Measurements from ENCODE around the gene GNA12.

The GNA12 gene

DNA sequence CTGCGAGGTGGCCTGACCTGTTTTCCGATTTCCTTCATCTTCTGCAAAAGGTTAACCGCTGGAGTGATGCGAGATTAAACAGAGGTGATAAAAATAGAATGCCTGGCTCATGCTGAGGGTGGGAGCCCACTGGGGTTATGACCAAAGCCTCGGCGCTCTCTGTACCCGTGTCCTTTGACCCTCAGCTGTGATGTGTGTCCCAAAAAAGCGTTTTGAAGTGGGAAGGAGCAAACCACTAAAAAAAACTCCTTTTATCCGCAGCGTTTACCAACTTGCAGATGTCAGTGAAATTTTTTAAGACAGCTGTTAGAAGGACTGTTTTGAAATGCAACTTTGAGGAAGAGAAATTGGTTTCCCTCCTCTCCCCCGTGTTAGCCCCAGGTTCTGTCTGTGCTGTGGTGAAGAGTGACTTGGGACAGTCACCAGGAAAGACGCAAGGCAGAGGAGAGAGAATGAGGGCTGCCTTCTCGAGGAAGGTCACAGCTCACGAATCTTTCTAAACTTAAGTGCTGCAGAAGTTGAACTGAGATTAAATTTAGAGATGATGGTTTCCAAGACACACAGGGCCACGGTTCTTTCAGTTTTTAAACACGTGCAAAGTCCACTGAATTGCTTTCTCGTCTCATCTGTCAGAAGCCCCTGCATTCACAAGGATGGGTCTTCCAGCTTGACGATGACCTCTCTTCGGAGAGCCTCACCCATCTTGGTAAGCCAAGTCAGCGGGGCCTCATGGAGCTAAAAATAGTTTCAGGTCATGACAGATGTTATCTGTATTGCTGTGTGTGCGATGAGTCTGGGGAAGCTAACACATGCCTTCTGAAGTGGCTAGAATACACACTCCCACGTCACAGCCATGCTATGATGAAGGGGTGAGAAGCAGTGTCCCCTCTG lies 128.5 kb downstream of the GNA12 start:
- no peaks in the 10 kb centered on the region for H3K36me3 ChIP-seq (ENCODE audit: control insufficient read depth, insufficient read depth, low read length)
- 91 to 92% methylated on average over 22 of the region's 22 CpGs for WGBS, 2 experiments
- H3K4me3 ChIP-seq (ENCODE audit: insufficient read depth, low read depth, low read length) = no peak overlapping the region
- no peak overlapping the region for H3K27ac ChIP-seq (ENCODE audit: insufficient read depth, low read depth, low read length, poor library complexity, severe bottlenecking)
- H3K9me3 ChIP-seq (ENCODE audit: control insufficient read depth, low read length) = no peaks in the 10 kb centered on the region
- H3K27me3 ChIP-seq (ENCODE audit: control insufficient read depth, insufficient read depth, low read length, poor library complexity, severe bottlenecking) = no peaks in the 10 kb centered on the region
- peaks cover 4% of the 10 kb centered on the region for H3K4me1 ChIP-seq (ENCODE audit: control insufficient read depth, insufficient read depth, low read length)

DNA sequence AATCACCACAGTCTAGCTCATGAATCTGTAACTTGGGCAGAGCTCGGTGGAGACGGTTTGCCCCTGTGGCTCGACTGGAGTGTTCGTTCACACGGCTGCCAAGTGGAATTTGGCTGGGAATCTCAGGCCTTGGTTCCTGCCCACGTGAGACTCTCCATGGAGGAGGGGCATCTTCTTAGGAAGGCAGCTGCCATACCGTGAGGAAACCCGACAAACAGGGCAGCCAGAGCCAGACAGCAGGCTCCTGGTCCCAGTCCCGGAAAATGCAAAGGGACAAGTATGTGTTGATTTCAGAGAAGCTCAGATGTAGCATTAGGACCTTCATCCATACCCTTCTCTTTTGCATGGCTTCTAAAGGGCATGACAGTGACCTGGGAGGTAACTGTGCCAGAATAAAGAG lies 129.5 kb downstream of the GNA12 start:
- peaks cover 4% of the 10 kb centered on the region for H3K4me1 ChIP-seq (ENCODE audit: control insufficient read depth, insufficient read depth, low read length)
- no peak overlapping the region for H3K4me3 ChIP-seq (ENCODE audit: insufficient read depth, low read depth, low read length)
- no peaks in the 10 kb centered on the region for H3K9me3 ChIP-seq (ENCODE audit: control insufficient read depth, low read length)
- no peaks in the 10 kb centered on the region for H3K27me3 ChIP-seq (ENCODE audit: control insufficient read depth, insufficient read depth, low read length, poor library complexity, severe bottlenecking)
- H3K27ac ChIP-seq (ENCODE audit: insufficient read depth, low read depth, low read length, poor library complexity, severe bottlenecking) = no peak overlapping the region
- WGBS, 2 experiments = 92 to 94% methylated on average over 9 of the region's 9 CpGs
- H3K36me3 ChIP-seq (ENCODE audit: control insufficient read depth, insufficient read depth, low read length) = no peaks in the 10 kb centered on the region

DNA sequence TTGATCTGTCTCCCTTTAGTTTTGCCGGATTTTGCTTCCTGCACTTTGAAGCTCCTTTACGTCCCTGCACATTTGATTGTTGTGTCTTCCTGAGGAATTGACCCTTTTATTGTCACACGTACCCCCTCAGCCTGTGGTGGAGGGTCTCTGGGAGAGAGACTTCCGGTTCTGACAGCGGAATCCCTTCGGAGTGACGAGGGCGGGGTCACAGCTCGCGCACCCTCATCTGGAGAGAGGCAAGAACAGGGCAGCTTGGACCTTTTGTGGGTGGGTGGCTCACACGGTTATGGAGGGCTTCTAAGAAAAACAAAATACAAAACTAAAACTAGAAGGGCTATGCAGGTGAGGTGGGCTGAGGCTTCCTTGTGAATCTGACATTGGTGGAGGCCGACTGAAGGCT lies 130.1 kb downstream of the GNA12 start:
- Histone ChIP-seq H3K27me3 (ENCODE audit: control insufficient read depth, insufficient read depth, low read length, poor library complexity, severe bottlenecking) (no peaks in the 10 kb centered on the region), H3K36me3 (ENCODE audit: control insufficient read depth, insufficient read depth, low read length) (no peaks in the 10 kb centered on the region), H3K27ac (ENCODE audit: insufficient read depth, low read depth, low read length, poor library complexity, severe bottlenecking) (no peak overlapping the region), H3K4me1 (ENCODE audit: control insufficient read depth, insufficient read depth, low read length) (peaks cover 4% of the 10 kb centered on the region), H3K9me3 (ENCODE audit: control insufficient read depth, low read length) (no peaks in the 10 kb centered on the region), H3K4me3 (ENCODE audit: insufficient read depth, low read depth, low read length) (no peak overlapping the region)
- WGBS, 2 experiments = 93 to 94% methylated on average over 12 of the region's 12 CpGs

DNA sequence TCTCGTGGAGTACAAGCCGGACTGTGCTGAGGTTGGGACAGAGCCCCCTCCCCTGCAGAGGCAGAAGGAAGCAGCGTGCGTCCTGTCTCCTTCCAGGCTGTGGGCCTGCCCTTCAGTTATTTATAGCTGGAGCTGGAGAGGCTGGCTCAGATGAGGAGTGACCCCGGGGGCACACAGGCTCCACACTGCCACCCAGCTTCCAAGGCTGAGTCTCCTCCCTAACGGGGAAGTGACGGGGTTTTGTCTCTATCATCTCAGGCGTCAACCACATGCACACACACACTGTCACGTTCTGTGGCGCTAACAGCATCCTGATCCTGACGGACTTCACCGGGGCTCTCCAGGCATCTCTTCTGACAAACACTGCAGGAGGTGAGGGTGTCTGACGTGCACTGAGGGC lies 130.7 kb downstream of the GNA12 start:
- H3K36me3 ChIP-seq (ENCODE audit: control insufficient read depth, insufficient read depth, low read length) = no peaks in the 10 kb centered on the region
- H3K4me1 ChIP-seq (ENCODE audit: control insufficient read depth, insufficient read depth, low read length) = peaks cover 4% of the 10 kb centered on the region
- H3K9me3 ChIP-seq (ENCODE audit: control insufficient read depth, low read length) = no peaks in the 10 kb centered on the region
- H3K27ac ChIP-seq (ENCODE audit: insufficient read depth, low read depth, low read length, poor library complexity, severe bottlenecking) = no peak overlapping the region
- H3K4me3 ChIP-seq (ENCODE audit: insufficient read depth, low read depth, low read length) = no peak overlapping the region
- no peaks in the 10 kb centered on the region for H3K27me3 ChIP-seq (ENCODE audit: control insufficient read depth, insufficient read depth, low read length, poor library complexity, severe bottlenecking)
- 79 to 81% methylated on average over 13 of the region's 13 CpGs for WGBS, 2 experiments

DNA sequence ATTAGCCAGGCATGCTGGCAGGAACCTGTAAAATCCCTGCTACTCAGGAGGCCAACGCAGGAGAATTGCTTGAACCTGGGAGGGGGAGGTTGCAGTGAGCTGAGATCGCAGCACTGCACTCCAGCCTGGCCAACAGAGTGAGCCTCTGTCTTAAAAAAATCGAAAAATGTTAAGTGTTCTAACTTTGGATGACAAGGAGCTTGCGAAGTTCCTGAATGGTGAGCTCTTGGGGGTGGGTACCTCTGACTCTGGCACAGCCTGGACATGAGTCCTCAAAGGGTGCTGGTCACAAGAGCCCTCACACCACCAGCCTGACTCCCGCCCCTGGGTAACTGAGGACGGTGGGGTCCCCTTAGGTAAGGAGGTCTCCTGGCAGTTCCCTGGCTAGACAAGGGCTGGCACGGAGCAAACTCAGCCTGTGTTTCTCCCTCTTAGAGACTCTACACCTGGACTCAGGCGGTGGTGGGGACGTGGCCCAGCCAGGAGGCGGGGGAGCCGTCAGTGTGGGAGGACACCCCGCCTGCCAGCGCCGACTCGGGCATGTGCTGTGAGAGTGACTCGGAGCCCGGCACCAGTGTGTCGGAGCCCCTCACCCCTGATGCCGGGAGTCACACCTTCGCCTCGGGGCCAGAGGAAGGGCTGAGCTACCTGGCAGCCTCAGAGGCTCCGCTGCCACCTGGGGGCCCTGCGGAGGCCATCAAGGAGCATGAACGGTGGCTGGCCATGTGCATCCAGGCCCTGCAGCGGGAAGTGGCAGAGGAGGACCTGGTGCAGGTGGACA lies 132.0 kb downstream of the GNA12 start:
- peaks cover 10% of the 10 kb centered on the region for H3K4me1 ChIP-seq (ENCODE audit: control insufficient read depth, insufficient read depth, low read length)
- no peak overlapping the region for H3K27ac ChIP-seq (ENCODE audit: insufficient read depth, low read depth, low read length, poor library complexity, severe bottlenecking)
- no peaks in the 10 kb centered on the region for H3K9me3 ChIP-seq (ENCODE audit: control insufficient read depth, low read length)
- no peaks in the 10 kb centered on the region for H3K36me3 ChIP-seq (ENCODE audit: control insufficient read depth, insufficient read depth, low read length)
- no peaks in the 10 kb centered on the region for H3K27me3 ChIP-seq (ENCODE audit: control insufficient read depth, insufficient read depth, low read length, poor library complexity, severe bottlenecking)
- WGBS, 2 experiments = 93 to 95% methylated on average over 25 of the region's 25 CpGs
- H3K4me3 ChIP-seq (ENCODE audit: insufficient read depth, low read depth, low read length) = no peak overlapping the region

DNA sequence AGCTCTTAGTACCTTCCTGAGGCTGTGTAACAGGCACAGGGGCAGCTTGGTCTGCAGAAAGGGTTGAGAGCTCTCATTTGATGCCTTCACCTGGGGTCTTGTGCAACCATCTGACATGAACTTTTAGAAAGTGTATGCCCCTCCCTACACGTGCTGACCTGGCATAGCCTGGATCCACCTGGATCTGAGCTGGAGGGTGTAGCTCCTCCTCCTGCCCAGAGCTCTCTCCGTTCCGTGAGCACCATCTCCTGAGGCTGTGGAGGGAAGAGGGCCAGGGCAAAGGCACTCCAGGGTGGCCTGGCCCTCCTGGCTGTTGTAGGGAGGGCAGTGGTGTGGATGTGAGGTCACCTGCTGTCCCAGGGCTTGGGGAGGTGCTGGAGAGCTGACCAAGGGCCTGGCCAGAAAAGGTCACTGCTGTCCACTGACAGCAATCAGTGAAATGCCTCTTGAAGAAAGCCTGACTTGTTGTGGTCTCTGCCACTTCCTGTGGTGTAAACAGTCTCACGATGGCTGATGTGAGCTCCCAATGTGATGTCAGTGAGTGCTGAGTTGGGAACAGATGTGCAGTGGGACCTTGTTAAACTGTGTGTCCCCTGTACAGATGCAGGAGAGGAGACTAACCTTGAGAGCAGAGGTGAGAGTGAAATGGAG lies 133.1 kb downstream of the GNA12 start:
- H3K4me3 ChIP-seq (ENCODE audit: insufficient read depth, low read depth, low read length) = no peak overlapping the region
- H3K36me3 ChIP-seq (ENCODE audit: control insufficient read depth, insufficient read depth, low read length) = no peaks in the 10 kb centered on the region
- H3K27ac ChIP-seq (ENCODE audit: insufficient read depth, low read depth, low read length, poor library complexity, severe bottlenecking) = no peak overlapping the region
- peaks cover 17% of the 10 kb centered on the region for H3K4me1 ChIP-seq (ENCODE audit: control insufficient read depth, insufficient read depth, low read length)
- H3K27me3 ChIP-seq (ENCODE audit: control insufficient read depth, insufficient read depth, low read length, poor library complexity, severe bottlenecking) = no peaks in the 10 kb centered on the region
- H3K9me3 ChIP-seq (ENCODE audit: control insufficient read depth, low read length) = no peaks in the 10 kb centered on the region
- WGBS, 2 experiments = 69% methylated on average over 4 of the region's 4 CpGs

DNA sequence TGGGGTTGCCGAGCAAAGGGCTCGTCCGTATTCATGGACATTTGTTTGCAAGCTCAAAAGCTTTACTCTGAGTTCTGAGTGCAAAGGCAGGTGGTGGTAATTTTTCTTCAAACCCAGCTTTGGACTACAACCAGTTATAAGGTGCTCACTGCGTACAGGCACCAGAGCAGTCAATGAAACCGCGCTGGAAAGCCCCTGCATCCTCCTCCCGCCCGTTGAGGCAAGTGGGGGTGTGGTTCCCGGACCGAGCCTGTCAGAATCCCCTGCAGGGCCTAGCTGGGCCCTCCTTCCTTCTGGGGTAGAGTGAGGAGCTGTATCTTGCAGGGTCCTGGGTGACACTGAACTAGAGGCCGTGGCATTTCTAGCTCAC lies 133.8 kb downstream of the GNA12 start:
- H3K27me3 ChIP-seq (ENCODE audit: control insufficient read depth, insufficient read depth, low read length, poor library complexity, severe bottlenecking) = no peaks in the 10 kb centered on the region
- H3K4me3 ChIP-seq (ENCODE audit: insufficient read depth, low read depth, low read length) = no peak overlapping the region
- H3K4me1 ChIP-seq (ENCODE audit: control insufficient read depth, insufficient read depth, low read length) = peaks cover 17% of the 10 kb centered on the region
- H3K9me3 ChIP-seq (ENCODE audit: control insufficient read depth, low read length) = no peaks in the 10 kb centered on the region
- no peaks in the 10 kb centered on the region for H3K36me3 ChIP-seq (ENCODE audit: control insufficient read depth, insufficient read depth, low read length)
- WGBS, 2 experiments = 82 to 85% methylated on average over 11 of the region's 11 CpGs
- H3K27ac ChIP-seq (ENCODE audit: insufficient read depth, low read depth, low read length, poor library complexity, severe bottlenecking) = no peak overlapping the region

DNA sequence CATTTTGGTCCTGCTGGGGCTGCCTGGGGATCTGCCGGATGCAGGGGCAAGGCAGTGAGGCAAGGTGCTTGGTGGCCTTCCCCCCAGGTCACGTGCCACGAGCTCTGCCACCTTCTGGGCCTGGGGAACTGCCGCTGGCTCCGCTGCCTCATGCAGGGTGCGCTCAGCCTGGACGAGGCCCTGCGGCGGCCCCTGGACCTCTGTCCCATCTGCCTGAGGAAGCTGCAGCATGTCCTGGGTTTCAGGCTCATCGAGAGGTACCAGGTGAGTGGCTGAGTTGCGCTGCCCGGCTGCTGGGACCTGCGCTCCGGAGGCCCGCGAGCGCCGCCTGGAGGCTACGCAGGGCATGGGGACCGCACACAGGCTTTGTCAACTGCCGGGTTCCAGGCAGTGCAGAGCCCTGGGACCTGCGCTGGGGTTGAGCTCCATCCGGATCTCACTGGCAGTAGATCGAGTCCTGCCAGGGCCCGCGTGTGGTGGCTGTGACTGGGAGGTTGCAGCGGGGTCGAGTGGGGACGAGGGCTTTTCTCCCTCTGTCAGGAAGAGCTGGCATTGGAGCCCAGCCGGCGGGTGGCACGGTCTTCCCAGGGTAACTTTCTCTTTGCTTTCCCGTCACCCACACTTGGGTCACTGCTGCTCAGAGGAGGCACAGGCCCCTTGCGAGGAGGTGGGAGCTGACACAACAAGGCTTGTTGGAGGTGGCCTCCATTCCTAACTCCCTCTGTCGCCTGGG lies 134.4 kb downstream of the GNA12 start:
- H3K4me3 ChIP-seq (ENCODE audit: insufficient read depth, low read depth, low read length) = no peak overlapping the region
- 36 to 38% methylated on average over 35 of the region's 35 CpGs for whole genome bisulfite sequencing, 2 experiments

DNA sequence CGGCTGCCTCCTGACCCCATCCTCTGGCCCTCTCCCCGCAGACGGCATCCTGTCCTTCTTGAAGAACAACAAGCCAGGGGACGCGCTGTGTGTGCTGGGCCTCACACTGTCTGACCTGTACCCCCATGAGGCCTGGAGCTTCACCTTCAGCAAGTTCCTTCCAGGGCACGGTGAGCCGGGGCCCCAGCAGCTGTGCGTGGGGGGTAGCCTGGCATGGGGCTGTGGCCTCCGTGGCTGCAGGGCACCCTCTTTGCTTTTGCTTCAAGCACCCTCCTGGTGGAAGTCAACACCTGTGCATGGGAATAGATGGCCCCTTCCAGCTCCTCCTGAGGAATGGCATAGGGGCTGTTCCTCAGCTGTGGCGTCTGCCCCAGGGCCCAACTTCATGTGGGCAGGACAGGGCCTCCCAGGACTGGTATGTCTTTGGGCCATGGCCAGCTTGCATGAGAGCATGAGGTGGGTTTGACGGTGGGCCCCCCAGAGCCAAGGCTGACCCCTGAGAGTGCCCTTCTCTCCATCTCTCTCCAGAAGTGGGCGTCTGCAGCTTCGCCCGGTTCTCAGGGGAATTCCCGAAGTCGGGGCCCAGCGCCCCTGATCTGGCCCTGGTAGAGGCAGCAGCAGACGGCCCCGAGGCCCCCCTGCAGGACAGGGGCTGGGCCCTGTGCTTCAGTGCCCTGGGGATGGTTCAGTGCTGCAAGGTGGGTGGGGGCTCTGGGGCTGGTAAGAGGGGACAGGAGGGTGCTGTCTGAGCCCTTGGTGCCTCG lies 135.4 kb downstream of the GNA12 start:
- Histone ChIP-seq H3K27ac (ENCODE audit: insufficient read depth, low read depth, low read length, poor library complexity, severe bottlenecking) (no peak overlapping the region), H3K4me3 (ENCODE audit: insufficient read depth, low read depth, low read length) (no peak overlapping the region), H3K9me3 (ENCODE audit: control insufficient read depth, low read length) (no peaks in the 10 kb centered on the region), H3K4me1 (ENCODE audit: control insufficient read depth, insufficient read depth, low read length) (peaks cover 17% of the 10 kb centered on the region), H3K27me3 (ENCODE audit: control insufficient read depth, insufficient read depth, low read length, poor library complexity, severe bottlenecking) (no peaks in the 10 kb centered on the region), H3K36me3 (ENCODE audit: control insufficient read depth, insufficient read depth, low read length) (no peaks in the 10 kb centered on the region)
- WGBS, 2 experiments = 94 to 95% methylated on average over 20 of the region's 20 CpGs

More for the DNA sequence above, 134.4 kb downstream of the GNA12 start:
- no peaks in the 10 kb centered on the region for H3K27me3 ChIP-seq (ENCODE audit: control insufficient read depth, insufficient read depth, low read length, poor library complexity, severe bottlenecking)
- H3K36me3 ChIP-seq (ENCODE audit: control insufficient read depth, insufficient read depth, low read length) = no peaks in the 10 kb centered on the region
- no peak overlapping the region for H3K27ac ChIP-seq (ENCODE audit: insufficient read depth, low read depth, low read length, poor library complexity, severe bottlenecking)
- H3K4me1 ChIP-seq (ENCODE audit: control insufficient read depth, insufficient read depth, low read length) = peaks cover 17% of the 10 kb centered on the region
- H3K9me3 ChIP-seq (ENCODE audit: control insufficient read depth, low read length) = no peaks in the 10 kb centered on the region
